NOMO-1 (cell line): Measurements from ENCODE around the gene ERI2.
"Not testable (repeated sequence)": the region's sequence is repeated elsewhere in the genome, so short reads cannot be mapped to it uniquely, and the experiment has no call there.

Source experiments
- DNase-seq, 2 experiments: peaks; one replicate each; lab custom pipeline; 2025; ENCODE audit not compliant: unreplicated experiment in 2 of 2; lab: John Stamatoyannopoulos, UW

Gene ERI2

DNA sequence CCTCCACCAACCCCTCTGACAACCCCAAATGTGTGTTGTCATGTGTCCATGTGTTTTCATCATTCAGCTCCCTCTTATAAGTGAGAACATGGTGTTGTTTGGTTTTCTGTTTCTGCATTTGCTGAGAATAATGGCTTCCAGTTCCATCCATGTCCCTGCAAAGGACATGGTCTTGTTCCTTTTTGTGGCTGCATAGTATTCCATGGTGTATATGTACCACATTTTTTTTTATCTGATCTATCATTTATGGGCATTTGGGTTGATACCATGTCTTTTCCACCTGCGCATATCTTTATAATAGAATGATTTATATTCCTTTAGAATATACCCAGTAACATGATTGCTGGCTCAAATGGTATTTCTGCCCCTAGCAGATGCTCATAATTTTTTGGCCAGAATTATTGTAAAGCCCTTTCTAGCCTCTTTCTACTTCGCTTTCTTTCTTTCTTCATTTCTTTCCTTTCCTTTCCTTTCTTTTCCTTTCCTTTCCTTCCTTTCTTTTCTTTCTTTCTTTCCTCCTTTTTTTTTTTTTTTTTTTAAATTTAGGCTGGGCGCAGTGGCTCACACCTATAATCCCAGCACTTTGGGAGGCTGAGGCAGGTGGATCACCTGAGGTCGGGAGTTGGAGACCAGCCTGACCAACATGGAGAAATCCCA, 12.8 kb upstream of the ERI2 start:
- no peak for DNase-seq

DNA sequence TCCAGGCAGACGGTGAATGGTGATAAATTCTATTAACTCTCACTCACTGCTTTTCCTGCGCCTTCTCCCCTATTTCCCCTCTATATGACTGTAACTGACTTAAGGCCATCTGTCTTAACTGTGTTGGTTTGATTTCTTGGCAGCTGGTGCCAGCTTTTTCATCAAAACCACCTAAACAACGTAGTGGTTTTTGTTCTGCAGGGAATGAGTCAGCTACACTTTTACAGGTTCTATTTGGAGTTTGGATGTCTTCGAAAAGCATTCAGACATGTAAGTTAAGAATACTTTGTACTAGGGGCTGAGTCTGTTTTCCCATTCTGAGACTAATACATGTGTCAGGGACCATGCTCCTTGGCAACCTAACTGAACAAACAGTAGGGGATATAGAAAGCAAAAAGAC, 8.5 kb upstream of the ERI2 start:
- DNase-seq: no peak

DNA sequence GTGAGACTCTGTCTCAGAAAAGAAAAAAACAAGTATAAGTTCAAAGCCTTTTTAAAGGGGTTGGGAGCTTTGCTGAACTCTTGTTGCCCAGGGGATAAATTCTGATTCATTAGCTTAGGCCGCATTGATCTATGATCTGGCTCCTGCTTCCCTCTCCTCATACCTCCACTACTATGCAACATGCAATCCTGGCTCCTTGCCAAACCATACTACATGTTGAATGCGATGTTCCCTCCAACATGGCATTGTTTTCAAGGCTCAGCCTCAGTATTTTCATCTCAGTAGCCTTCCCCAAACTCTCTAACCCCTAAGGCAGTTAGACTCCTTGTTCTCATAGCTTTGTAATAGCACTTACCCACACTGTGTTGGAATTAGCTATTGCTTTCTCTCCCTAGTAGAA, 6.2 kb upstream of the ERI2 start:
- DNase-seq: no peak

DNA sequence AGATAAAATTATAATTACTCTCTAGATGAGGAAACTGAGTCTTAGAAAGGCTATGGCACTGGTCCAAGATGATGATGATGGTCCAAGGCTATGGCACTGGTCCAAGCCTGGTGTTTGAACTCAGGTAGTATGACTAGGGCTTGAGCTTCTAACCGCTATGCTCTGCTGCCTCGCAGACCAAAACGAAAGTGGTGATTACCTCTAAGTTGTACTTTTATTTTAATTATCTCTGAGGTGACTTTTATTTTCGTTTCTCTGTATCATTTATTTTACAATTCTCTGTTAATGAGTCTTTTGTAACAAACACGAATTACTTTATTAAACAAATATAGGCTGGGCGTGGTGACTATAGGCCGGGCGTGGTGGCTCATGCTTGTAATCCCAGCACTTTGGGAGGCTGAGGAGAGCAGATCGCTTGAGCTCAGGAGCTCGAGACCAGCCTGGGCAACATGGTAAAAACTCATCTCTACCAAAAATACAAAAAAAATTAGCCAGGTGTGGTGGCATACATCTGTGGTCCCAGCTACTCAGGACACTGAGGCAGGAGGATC, 5.7 kb upstream of the ERI2 start:
- DNase-seq: no peak

DNA sequence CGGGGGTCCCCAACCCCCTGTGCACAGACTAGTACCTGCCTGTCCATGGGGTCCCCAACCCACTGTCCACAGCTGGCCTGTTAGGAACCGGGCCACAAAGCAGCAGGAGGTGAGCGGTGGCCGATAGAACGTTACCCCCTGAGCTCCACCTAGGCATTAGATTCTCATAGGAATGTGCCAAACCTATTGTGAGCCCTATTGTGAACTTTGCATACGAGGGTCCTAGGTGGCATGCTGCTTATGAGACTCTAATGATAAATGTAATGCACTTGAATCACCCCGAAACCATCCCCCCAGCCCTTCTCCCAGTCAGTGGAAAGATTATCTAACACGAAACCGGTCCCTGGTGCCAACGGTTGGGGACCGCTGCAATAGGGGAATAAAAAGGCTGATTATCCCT, 1.6 kb upstream of the ERI2 start:
- DNase-seq: no peak

DNA sequence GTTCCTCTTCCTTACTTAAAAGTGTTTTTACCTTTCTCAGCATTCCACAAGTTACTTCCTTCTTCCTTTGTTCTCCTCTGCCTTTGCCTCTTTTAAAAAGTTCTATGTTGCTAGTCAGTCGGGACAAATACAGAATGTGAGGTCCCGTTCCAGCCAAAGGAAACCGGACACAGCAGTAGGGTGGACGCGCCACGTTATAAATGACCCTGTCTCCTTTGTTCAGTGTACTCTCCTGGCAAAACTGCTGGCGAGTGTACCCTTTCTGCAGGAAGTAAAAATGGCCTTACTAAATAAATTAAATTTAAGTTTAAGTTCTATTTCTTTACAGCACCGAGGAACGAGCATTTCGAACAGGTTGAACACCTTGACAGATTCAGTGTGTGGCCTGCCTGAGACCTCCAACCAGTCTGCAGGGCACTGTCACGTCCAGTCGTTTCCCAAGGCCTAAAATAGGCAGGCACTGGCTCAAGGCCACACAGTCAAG, 546 bp downstream of the ERI2 start:
- not testable (repeated sequence) for DNase-seq

DNA sequence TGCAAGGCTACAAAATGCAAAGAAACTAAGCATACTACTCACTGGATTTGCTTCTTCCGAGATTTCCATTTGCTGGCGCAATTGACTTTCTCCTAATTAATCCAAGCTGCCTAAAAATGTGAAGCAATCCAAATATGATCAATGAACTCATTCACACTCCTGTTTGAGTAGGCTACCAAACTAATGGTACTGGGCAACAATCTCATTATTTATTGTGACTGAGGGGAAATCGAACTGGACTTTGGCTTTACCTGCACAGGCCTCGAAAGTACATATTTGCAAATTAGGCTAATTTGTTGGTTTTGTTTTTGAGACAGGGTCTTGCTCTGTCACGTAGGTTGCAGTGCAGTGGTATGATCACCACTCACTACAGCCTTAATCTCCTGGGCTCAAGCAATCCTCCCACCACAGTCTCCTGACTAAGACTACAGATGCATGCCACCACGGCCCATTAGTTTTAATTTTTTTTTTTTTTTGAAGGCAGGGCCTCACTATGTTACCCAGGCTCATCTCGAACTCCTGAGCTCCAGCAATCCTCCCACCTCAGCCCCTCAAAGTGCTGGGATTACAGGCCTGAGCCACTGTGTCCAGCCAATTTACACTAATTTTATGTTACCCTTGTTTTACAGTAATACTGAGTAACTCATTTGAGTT, 2.6 kb downstream of the ERI2 start:
- DNase-seq: no peak

DNA sequence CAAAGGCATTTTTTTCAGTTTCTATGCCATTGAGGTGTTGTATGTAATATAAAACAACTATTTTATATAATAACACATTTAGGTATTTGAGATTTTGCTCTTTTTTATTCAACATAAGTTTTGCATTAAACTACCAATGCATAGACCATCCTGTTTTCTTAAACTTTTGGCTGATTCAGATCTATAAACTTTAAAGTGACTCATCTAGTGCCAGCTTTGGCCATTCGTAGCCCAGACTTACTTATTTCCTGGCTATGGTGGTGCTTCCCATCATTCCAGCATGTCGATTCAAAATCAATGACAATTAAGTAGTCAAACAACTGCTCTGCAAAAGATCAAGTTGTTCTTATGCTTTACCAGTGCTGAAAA, 3.1 kb downstream of the ERI2 start:
- DNase-seq: no peak

DNA sequence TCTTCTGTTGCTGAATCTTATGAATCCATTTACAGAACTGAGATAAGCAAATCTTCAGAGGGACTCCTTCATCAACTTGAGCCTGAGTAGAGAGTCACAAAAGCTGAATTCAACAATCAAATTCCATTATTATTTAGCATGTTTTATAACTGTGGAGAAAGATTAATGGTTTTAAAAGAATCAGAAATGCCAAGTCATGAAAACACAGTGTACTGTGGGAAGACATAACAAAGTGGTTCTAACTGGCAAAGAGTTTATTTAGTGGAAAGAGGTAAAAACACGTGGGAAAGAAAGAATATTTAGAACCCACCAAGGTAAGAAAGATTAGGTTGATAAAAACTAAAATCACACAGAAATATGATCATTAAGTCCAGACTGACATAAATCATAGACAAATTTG, 5.0 kb downstream of the ERI2 start:
- no peak for DNase-seq

DNA sequence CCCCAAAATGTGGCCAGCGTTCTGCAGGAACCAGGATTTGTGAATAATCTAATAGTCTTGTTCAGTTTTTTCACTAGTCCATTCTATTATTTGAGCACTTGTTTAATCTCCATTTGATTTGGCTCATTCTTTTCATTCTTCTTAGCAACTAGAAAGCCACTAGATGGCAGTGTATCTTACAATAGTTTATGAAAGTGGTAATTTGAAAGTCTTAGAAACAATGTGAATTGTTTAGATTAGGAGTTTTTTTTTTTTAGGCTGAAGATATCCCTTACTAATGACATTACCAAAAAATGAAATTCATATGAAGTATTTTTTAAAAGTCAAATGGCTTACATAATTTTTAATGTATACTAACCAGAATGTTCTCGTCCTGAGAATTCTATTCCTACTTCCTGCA, 6.7 kb downstream of the ERI2 start:
- DNase-seq: peak in 1 of 2 experiments; percentile 58

DNA sequence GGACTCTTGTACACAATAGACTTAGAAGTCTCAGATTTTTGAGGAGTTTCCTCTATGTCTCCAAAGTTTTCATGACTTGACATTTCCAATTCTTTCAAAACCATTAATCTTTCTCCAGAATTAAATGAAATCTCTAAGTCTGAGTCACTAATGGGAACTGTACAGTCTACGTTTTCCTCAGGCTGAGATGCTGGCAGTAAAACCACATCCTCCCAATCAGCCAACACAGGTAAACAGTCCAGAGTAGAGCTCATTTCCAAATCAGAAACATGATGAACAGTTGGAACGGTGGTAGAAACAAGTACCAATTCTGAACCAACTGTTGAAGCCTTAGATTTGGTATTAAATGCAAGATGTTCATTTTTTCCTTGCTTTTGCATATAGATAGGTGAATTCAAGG, 7.9 kb downstream of the ERI2 start:
- DNase-seq: no peak

DNA sequence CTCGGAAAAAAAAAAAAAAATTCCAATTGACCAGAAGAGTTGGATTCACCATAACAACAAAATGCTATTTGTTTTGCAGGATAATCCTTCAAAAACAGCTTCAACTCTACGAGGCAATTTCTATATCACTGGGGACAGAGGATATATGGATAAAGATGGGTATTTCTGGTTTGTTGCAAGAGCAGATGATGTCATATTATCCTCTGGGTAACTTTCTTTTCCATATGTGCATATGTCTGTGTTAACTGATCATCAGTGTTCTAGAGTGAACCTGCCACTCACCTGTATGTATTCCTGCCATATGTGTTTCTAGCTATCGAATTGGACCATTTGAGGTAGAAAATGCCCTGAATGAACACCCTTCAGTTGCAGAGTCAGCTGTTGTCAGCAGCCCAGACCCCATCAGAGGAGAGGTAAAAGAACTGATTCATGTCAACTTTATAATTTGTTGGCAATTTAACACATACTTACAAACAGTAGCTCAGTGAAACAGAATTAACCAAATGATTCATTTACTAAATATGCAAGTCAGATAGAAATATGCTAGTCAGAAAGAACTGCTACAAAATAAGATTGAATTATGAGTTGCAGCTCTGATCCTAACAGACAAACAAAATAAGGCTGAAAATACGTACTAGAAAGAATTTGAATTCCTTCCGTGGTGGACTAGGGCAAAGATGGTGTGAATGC, 14.2 kb downstream of the ERI2 start:
- no peak for DNase-seq

DNA sequence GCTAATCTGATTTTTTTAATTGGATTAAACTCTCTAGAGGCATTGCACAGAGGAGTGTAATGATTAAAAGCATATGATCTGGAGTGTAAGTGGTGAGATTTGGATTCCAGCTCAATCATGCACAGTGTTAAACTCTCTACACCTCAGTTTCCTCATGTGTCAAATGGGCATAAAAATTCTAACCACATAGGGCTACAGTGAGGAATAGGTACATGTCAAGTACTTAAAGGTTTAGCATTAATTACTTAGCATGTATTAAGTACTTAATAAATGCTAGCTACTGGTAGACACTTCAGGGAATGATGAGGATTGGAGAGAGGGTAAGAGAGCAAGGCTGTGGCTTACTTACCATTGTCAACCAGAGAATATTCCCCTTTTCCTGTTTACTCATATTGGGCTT, 17.1 kb downstream of the ERI2 start:
- DNase-seq: no peak

DNA sequence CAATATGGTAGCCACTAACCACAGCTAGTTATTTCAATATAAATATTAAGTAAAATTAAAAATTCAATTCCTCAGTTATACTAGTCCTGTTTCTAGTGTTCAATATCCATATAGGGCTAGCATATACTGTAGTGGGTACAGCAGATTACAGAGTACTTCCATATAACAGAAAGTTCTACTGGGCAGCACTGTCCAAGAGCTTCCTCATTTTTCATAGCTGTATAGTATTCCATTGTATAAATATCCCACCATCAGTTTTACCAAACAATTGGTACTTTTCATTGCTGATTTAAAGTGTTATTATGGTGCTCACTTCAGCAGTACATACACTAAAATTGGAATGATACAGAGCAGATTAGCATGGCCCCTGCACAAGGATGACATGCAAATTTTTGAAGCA, 22.1 kb downstream of the ERI2 start:
- no peak for DNase-seq

DNA sequence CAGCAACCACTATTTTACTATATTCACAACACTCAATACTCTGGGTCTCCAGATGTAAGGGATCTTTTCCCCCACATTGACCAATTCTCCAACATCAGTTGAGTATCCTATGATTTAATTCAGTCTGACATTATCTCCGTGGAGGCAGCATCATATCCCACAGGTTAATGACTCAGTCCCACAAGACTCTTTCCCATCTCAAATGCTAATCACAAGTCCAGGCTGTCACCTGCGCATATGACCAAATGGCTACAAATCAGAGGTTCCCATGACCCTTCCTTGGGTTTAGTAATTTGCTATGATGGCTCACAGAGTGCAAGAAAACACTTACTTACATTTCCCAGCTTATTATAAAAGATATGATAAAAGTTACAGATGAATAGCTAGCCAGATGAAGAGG, 23.8 kb downstream of the ERI2 start:
- DNase-seq: no peak

DNA sequence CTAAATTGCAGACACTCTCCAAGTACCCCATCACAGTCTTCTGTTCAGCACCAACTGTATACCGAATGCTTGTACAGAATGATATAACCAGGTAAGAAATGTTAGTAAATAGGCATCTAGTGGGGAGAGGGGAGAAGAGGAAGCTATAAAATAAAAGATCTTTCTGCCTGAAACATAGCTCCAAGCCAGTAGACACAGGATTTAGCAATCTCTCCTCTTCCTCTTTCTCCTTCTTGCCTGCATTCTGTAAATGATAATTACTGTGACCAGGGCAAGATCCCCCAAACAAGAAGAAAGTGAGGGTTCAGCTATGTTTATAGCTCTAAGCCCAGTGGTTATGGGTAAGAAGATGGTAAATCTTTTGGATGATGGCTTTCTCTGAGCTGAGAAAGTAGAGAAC, 24.6 kb downstream of the ERI2 start:
- DNase-seq: peak; percentile 70 to 89

DNA sequence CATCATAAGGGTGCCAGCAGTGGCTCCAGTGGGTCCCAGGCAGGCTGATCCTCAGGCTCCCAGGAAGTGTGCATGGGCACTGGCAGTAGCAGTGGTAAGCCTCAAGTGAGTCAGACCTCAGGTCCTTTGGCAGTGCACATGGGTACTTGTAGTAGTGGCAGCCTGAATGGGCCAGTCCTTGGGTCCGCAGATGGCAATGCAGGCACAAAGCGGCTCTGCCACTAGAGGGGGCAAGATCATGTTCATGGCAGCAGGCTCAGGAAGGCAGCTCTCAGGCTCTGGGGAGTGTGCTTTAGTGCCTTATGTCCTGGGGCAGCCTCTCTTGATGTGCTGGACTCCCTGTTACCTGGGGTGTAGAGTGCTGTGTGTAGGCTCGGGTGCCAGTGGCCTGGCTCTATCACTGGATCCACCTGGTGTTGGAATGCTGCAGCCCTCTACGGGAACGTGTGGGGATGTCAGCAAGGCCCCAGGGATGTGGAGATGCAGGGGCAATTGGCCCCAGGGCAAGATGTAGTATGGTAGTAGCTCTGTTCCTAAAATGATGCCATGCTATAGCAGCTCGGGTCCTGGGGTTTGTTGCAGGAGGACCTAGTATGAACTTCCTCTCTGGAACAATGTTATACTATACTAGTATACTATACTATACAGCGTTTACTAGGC, 31.4 kb downstream of the ERI2 start:
- peak; percentile 3 to 20 for DNase-seq

DNA sequence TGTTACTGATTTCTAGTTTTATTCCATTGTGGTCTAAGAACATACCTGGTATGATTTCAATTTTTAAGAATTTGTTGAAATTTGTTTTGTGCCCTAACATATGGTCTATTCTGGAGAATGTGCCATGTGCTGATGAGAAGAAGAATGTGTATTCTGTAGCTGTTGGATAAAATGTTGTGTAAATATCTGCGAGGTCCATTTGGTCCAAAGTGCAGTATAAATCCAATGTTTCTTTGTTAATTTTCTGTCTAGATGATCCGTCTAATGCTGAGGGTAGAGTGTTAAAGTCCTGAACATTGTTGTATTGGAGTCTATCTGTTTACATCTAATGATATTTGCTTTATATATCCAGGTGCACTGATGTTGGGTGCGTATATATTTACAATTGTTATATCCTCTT, 32.6 kb downstream of the ERI2 start:
- no peak for DNase-seq

DNA sequence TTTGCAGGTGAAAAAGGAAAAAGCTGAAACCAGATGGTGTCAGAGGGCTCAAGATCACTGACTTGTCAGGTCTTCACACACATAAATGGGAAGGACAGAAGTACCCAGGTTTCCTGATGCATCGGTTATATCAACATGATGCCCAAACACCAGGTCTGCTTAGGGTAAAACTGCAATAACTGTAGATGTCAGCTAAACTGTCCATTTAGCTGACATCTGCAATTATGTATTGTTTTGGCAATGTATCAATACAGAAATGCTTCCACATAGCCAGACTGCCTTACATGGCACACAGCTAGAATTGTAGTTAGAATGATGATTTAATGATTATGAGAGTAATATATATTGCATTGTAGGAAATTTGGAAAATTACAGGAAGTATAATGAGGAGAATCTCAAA, 37.5 kb downstream of the ERI2 start:
- DNase-seq: no peak

DNA sequence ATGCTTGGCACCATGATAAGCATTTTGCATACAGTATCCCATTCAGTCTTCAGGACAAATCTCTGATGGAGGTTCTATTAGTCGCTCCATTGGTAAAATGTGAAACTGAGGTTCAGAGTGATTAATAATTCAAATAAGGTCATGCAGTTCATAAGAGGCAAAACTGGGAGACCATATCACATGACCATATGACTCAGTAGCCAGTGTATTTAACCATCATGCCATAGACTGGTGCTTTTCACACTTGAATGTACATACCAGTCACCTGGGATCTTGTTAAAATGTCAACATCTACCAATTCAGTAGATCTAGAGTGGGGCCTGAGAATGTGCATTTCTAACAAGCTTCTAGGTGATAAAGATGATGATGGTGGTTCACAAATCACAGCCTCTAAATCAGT, 38.2 kb downstream of the ERI2 start:
- no peak for DNase-seq

DNA sequence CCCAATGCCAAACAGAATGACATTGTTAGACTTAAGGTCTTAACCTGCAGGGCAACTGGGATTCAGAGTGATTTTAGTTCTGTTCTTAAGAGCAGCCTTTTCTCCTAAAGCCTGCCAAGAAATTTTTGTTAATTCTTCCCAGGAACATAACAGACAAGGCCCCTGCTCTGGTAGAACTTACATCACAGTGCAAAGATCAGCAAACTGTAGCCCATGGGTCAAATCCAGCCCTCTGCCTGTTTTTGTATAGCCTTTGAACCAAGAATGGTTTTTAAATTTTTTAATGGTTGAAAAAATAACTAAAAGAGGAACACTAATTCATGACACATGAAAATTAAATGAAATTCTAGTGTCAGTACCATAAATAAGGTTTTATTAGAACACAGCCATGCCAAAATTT, 38.7 kb downstream of the ERI2 start:
- no peak for DNase-seq
